ENCODE measurements around the gene GPR137.
A peak's percentile ranks its signal among the peaks of the same experiment; 100 is the strongest.
"Not testable (repeated sequence)": the region's sequence is repeated elsewhere in the genome, so short reads cannot be mapped to it uniquely, and the experiment has no call there.

The GPR137 gene

GRCh38 chr11:64304316-64305072 is 18.8 kb downstream of the GPR137 start:
- peak; percentile 86 for DNase-seq (ENCODE audit: low read depth)

- peak; percentile 94 for DNase-seq (ENCODE audit: low read depth)
Measured at GRCh38 chr11:64305075-64305690, 19.5 kb downstream of the GPR137 start, which contains the start of gene ESRRA. ESRRA (plus strand) TSS chr11:64305524; CDS start chr11:64307180, 1,656 bp downstream.

- no peak for DNase-seq (ENCODE audit: low read depth)
Measured at GRCh38 chr11:64305691-64306562, 20.3 kb downstream of the GPR137 start.

GRCh38 chr11:64306563-64306875 is 20.9 kb downstream of the GPR137 start:
- DNase-seq (ENCODE audit: low read depth): no peak

- peak; percentile 61 for DNase-seq (ENCODE audit: low read depth)
Measured at GRCh38 chr11:64306876-64307622, 21.4 kb downstream of the GPR137 start.

- DNase-seq (ENCODE audit: low read depth): not testable (repeated sequence)
Measured at GRCh38 chr11:64307795-64308194, 22.1 kb downstream of the GPR137 start.

GRCh38 chr11:64312947-64313346 is 27.3 kb downstream of the GPR137 start:
- DNase-seq (ENCODE audit: low read depth): no peak

GRCh38 chr11:64313491-64314145 is 28.0 kb downstream of the GPR137 start:
- DNase-seq (ENCODE audit: low read depth): no peak

- no peak for DNase-seq (ENCODE audit: low read depth)
Measured at GRCh38 chr11:64314146-64314804, 28.6 kb downstream of the GPR137 start.

GRCh38 chr11:64314805-64315561 is 29.3 kb downstream of the GPR137 start:
- no peak for DNase-seq (ENCODE audit: low read depth)

GRCh38 chr11:64315667-64316526 is 30.2 kb downstream of the GPR137 start:
- DNase-seq (ENCODE audit: low read depth): not testable (repeated sequence)

GRCh38 chr11:64316672-64317324 is 31.1 kb downstream of the GPR137 start:
- no peak for DNase-seq (ENCODE audit: low read depth)

- DNase-seq (ENCODE audit: low read depth): peak; percentile 99
Measured at GRCh38 chr11:64317325-64317960, 31.8 kb downstream of the GPR137 start, which contains the start of gene TRMT112. TRMT112 (minus strand) TSS chr11:64317559; CDS start chr11:64317526, 33 bp downstream.

GRCh38 chr11:64317961-64318765 is 32.5 kb downstream of the GPR137 start, which contains the start of gene PRDX5:
PRDX5 (plus strand) TSS chr11:64318121; CDS start chr11:64318216, 95 bp downstream.
- DNase-seq (ENCODE audit: low read depth): peak; percentile 92

GRCh38 chr11:64318766-64319761 is 33.4 kb downstream of the GPR137 start:
- no peak for DNase-seq (ENCODE audit: low read depth)

- no peak for DNase-seq (ENCODE audit: low read depth)
Measured at GRCh38 chr11:64320556-64320955, 34.9 kb downstream of the GPR137 start.
